WERI-Rb-1 (cell line): ENCODE results near the gene NEK7.
"Not testable (repeated sequence)": the region's sequence is repeated elsewhere in the genome, so short reads cannot be mapped to it uniquely, and the experiment has no call there.

Source experiments
- DNase-seq: peaks from one replicate; pipeline ENCODE4 v3.0.0-alpha.2; 2020
- H3K27ac ChIP-seq: fragments of 250-450 bp; sonication (Bioruptor Pico); 2 replicates; pipeline ENCODE4 v1.5.1; 2020; ENCODE audit warnings: mild to moderate bottlenecking, moderate library complexity
- H3K27me3 ChIP-seq: fragments of 250-450 bp; sonication (Bioruptor Pico); 2 replicates; pipeline ENCODE4 v1.5.1; 2021; ENCODE audit warnings: mild to moderate bottlenecking, low read depth, moderate library complexity; ENCODE audit not compliant: insufficient read depth, severe bottlenecking
- H3K36me3 ChIP-seq: fragments of 250-450 bp; sonication (Bioruptor Pico); 2 replicates; pipeline ENCODE4 v1.5.1; 2020; ENCODE audit warnings: mild to moderate bottlenecking, moderate library complexity
- H3K4me3 ChIP-seq: 2 replicates; pipeline ENCODE4 v1.5.1; 2011; ENCODE audit warnings: low read depth, mild to moderate bottlenecking, control low read depth, low read length
- H3K9me3 ChIP-seq: fragments of 250-450 bp; sonication (Bioruptor Pico); 2 replicates; pipeline ENCODE4 v1.5.1; 2021; ENCODE audit warnings: mild to moderate bottlenecking, moderate library complexity; ENCODE audit not compliant: severe bottlenecking
- TF ChIP-seq, protein P1 (sequence below): IDR thresholded peaks from 2 replicates; pipeline ENCODE4 v1.5.1; 2011; ENCODE audit warnings: low read depth, mild to moderate bottlenecking, control low read depth, inconsistent platforms, low read length

NEK7 gene

DNA sequence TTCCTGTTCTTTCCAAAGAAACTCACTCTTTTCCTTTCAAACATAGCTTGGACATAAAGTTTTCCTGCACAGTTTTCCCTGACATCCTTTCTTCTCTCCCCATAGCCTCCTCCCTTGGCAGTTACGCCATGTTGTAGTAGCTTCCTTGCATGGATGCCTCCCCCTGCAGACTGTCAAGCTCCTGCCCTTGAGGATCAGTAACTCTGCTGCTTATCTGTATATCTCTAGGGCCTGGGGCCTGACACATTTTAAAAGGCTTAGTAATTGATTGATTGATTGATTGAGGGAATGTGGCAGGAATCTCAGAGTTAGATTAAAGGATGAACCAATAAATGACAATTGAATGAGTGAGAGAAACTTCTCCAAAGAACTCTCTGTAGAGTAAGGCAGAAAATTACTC is 143.7 kb downstream of the NEK7 start:
- Histone ChIP-seq H3K4me3 (no peak overlapping the region), H3K27ac (no peak overlapping the region), H3K27me3 (no peaks in the 10 kb centered on the region), H3K36me3 (no peaks in the 10 kb centered on the region), H3K9me3 (no peaks in the 10 kb centered on the region)
- DNase-seq = no peak
- TF ChIP-seq, protein P1, sequence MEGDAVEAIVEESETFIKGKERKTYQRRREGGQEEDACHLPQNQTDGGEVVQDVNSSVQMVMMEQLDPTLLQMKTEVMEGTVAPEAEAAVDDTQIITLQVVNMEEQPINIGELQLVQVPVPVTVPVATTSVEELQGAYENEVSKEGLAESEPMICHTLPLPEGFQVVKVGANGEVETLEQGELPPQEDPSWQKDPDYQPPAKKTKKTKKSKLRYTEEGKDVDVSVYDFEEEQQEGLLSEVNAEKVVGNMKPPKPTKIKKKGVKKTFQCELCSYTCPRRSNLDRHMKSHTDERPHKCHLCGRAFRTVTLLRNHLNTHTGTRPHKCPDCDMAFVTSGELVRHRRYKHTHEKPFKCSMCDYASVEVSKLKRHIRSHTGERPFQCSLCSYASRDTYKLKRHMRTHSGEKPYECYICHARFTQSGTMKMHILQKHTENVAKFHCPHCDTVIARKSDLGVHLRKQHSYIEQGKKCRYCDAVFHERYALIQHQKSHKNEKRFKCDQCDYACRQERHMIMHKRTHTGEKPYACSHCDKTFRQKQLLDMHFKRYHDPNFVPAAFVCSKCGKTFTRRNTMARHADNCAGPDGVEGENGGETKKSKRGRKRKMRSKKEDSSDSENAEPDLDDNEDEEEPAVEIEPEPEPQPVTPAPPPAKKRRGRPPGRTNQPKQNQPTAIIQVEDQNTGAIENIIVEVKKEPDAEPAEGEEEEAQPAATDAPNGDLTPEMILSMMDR = no peak

DNA sequence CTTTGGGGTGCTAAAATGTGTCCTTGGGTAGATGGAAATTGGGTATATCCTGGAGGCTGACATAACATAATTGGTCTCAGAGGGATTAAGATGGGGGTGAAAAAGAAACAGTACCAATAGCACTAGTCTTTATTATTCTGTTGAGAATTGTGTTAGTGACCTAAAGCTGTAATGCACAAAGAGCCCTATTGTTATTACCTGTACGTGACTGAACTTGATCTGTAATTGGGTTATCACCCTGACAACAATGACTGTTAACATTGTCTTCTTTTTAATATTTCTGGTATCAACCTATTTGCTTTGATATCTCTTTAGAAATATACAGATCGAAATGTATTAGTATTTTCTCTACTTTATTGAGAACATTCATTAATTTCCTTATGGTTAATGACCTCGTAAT is 147.6 kb downstream of the NEK7 start:
- TF ChIP-seq, protein P1 = no peak

DNA sequence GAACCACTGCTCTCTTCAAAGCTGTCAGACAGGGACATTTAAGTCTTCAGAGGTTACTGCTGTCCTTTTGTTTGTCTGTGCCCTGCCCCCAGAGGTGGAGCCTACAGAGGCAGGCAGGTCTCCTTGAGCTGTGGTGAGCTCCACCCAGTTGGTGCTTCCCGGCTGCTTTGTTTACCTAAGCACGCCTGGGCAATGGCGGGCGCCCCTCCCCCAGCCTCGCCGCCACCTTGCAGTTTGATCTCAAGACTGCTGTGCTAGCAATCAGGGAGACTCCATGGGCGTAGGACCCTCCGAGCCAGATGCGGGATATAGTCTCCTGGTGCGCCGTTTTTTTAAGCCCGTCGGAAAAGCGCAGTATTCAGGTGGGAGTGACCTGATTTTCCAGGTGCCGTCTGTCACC is 158.0 kb downstream of the NEK7 start:
- not testable (repeated sequence) for H3K4me3 ChIP-seq

More for the DNA sequence above, 147.6 kb downstream of the NEK7 start:
- H3K9me3 ChIP-seq = no peaks in the 10 kb centered on the region
- no peaks in the 10 kb centered on the region for H3K36me3 ChIP-seq
- no peak for DNase-seq
- H3K27ac ChIP-seq = no peak overlapping the region
- no peak overlapping the region for H3K4me3 ChIP-seq
- H3K27me3 ChIP-seq = no peaks in the 10 kb centered on the region

DNA sequence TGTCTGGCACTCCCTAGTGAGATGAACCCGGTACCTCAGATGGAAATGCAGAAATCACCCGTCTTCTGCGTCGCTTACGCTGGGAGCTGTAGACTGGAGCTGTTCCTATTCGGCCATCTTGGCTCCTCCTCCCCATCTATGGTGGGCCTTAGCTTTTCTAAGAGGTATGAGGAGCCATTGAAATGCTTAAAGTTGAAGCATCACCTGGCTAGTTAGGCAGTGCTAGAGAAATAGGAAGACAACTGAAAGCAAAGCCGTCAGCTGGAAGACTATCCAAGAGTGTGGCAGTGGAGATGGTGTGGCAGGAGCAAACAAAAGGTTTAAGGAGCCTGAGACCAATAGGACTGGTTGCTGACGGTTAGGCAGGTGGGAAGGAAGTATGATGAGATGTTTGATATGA is 158.5 kb downstream of the NEK7 start:
- DNase-seq, H3K27ac ChIP-seq, H3K36me3 ChIP-seq, H3K27me3 ChIP-seq, H3K4me3 ChIP-seq, H3K9me3 ChIP-seq: not testable (repeated sequence)

More for the DNA sequence above, 158.0 kb downstream of the NEK7 start:
- not testable (repeated sequence) for H3K9me3 ChIP-seq, H3K27ac ChIP-seq, H3K36me3 ChIP-seq, DNase-seq, H3K27me3 ChIP-seq

DNA sequence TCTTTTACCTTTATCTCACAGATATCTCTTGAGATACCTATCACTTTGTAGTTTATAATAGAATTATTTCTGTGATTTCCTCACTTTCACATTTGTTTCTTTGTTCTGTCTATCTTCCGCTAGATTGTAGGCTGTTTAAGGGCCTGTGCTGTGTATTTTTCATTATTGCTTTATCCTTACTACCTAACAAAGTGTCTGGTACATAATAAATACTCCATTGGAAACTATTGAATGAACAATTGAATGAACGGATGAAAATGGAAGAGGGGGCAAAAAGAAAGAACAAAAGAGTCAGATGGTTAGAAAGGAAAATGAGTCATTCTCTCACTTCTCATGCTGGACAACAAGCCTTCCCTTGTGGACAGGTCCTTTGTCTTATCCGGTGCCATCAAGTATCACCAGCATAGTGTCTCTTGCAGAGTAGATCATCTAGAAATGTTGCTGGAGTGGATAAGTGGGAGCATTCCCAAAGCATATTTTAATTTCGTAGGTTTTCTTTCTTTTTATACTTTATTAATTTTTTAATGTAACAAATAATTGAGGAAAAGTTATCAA is 159.8 kb downstream of the NEK7 start:
- H3K4me3 ChIP-seq = no peak overlapping the region
- H3K27ac ChIP-seq = no peak overlapping the region
- no peaks in the 10 kb centered on the region for H3K27me3 ChIP-seq
- no peaks in the 10 kb centered on the region; the same call in 1 of the 2 replicates for H3K36me3 ChIP-seq
- DNase-seq = no peak
- TF ChIP-seq, protein P1 = no peak
- H3K9me3 ChIP-seq = no peaks in the 10 kb centered on the region

DNA sequence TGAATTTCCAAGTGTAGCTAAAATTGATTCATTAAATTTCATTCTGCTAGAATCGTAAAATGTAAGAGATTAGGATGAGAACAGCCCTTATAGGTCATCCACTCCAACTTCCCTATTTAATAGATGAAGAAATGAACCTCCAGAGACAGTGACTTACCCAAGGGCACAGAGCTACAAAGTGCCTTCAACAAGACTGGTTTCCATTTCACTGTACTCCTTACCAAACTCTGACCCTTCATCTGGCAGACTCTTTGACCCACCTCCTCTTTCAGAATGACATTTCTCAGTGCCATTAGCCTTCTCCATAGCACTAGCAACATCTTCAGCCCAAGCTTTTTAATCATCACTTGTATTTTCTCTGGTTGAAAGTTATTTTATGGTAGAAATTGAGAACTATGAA is 161.3 kb downstream of the NEK7 start:
- H3K36me3 ChIP-seq = no peaks in the 10 kb centered on the region; the same call in 1 of the 2 replicates
- H3K27me3 ChIP-seq = no peaks in the 10 kb centered on the region
- H3K27ac ChIP-seq = no peak overlapping the region
- DNase-seq = no peak
- H3K4me3 ChIP-seq = no peak overlapping the region
- TF ChIP-seq, protein P1 = no peak
- H3K9me3 ChIP-seq = no peaks in the 10 kb centered on the region

DNA sequence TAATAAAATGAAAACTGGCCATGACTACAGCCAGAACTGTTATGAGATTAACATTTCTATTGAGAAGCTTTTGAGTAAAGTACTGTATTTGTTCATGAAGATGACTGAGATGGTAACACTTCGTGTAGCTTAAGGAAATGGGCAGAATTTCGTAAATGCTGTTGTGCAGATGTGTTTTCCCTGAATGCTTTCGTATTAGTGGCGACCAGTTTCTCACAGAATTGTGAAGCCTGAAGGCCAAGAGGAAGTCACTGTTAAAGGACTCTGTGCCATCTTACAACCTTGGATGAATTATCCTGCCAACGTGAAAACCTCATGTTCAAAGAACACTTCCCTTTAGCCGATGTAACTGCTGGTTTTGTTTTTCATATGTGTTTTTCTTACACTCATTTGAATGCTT is 164.0 kb downstream of the NEK7 start:
- no peak overlapping the region for H3K4me3 ChIP-seq
- TF ChIP-seq, protein P1 = no peak
- no peak for DNase-seq
- H3K27me3 ChIP-seq = no peaks in the 10 kb centered on the region
- H3K36me3 ChIP-seq = no peaks in the 10 kb centered on the region; the same call in 1 of the 2 replicates
- no peak overlapping the region for H3K27ac ChIP-seq
- H3K9me3 ChIP-seq = no peaks in the 10 kb centered on the region
